ENCODE measurements around the gene PABPN1L.

The PABPN1L gene

GRCh38 chr16:88866151-88866920 is at the start of gene PABPN1L:
Gene PABPN1L, minus strand, starts transcription at chr16:88866660. Its CDS starts 54 bp downstream, at chr16:88866606.
- in situ Hi-C loops (cut with HindIII; ENCODE audit: low sequenced_read_pairs) = loop anchor here (25.0 kb wide), 1 partner anchor 104 kb away; no protein-coding TSS in a partner anchor
- H3K4me3 ChIP-seq (ENCODE audit: low read depth, low read length) = no peak within 1 kb of the TSS
- DNase-seq (ENCODE audit: low read depth) = no peak
- TF ChIP-seq CTCF (IDR thresholded peaks at IDR 0.05; ENCODE audit: low read depth, low read length, missing control alignments) = no peak

GRCh38 chr16:88915639-88916327 is 49.3 kb upstream of the PABPN1L start:
- no peak for TF ChIP-seq CTCF (IDR thresholded peaks at IDR 0.05; ENCODE audit: low read depth, low read length, missing control alignments)
- DNase-seq (ENCODE audit: low read depth) = no peak
- in situ Hi-C loops (cut with HindIII; ENCODE audit: low sequenced_read_pairs) = no loop called here
- H3K4me3 ChIP-seq (ENCODE audit: low read depth, low read length) = no peak overlapping the region

- H3K4me3 ChIP-seq (ENCODE audit: low read depth, low read length) = no peak overlapping the region
- DNase-seq (ENCODE audit: low read depth) = no peak
- no peak for TF ChIP-seq CTCF (IDR thresholded peaks at IDR 0.05; ENCODE audit: low read depth, low read length, missing control alignments)
- in situ Hi-C loops (cut with HindIII; ENCODE audit: low sequenced_read_pairs) = no loop called here
These were observed 48.4 kb upstream of the PABPN1L start for GRCh38 chr16:88914750-88915368.

GRCh38 chr16:88913870-88914269 is 47.4 kb upstream of the PABPN1L start:
- H3K4me3 ChIP-seq (ENCODE audit: low read depth, low read length) = no peak overlapping the region
- no peak for DNase-seq (ENCODE audit: low read depth)
- no peak for TF ChIP-seq CTCF (IDR thresholded peaks at IDR 0.05; ENCODE audit: low read depth, low read length, missing control alignments)
- in situ Hi-C loops (cut with HindIII; ENCODE audit: low sequenced_read_pairs) = no loop called here

- in situ Hi-C loops (cut with HindIII; ENCODE audit: low sequenced_read_pairs) = no loop called here
- TF ChIP-seq CTCF (IDR thresholded peaks at IDR 0.05; ENCODE audit: low read depth, low read length, missing control alignments) = no peak
- DNase-seq (ENCODE audit: low read depth) = no peak
- H3K4me3 ChIP-seq (ENCODE audit: low read depth, low read length) = no peak overlapping the region
These were observed 46.6 kb upstream of the PABPN1L start for GRCh38 chr16:88913001-88913612.

GRCh38 chr16:88912556-88912955 is 46.1 kb upstream of the PABPN1L start:
- no peak for DNase-seq (ENCODE audit: low read depth)
- TF ChIP-seq CTCF (IDR thresholded peaks at IDR 0.05; ENCODE audit: low read depth, low read length, missing control alignments) = no peak
- in situ Hi-C loops (cut with HindIII; ENCODE audit: low sequenced_read_pairs) = no loop called here
- H3K4me3 ChIP-seq (ENCODE audit: low read depth, low read length) = no peak overlapping the region

Data from astrocyte of the cerebellum (primary cell).